ENCODE results near the gene NLE1. TPM values are rescaled to one million over a fixed set of nuclear protein-coding genes. Genes with fewer than 3 reads are reported as not detected.

The NLE1 gene
- polyA plus RNA-seq, 1 donor: 14.1 TPM

GRCh38 chr17:35088356-35088880 lies 53.7 kb downstream of the NLE1 start:
- H3K27me3 ChIP-seq (ENCODE audit: control insufficient read depth, insufficient read depth, low read length): no peaks in the 10 kb centered on the region
- no CpG with 5 or more reads among the region's 26 CpGs for WGBS (ENCODE audit: insufficient coverage, low lambda C conversion rate)
- H3K4me1 ChIP-seq (ENCODE audit: control insufficient read depth, insufficient read depth, low read length): peaks cover 22% of the 10 kb centered on the region

GRCh38 chr17:35087731-35088355 lies 54.3 kb downstream of the NLE1 start:
- H3K4me1 ChIP-seq (ENCODE audit: control insufficient read depth, insufficient read depth, low read length): peaks cover 22% of the 10 kb centered on the region
- H3K9me3 ChIP-seq (ENCODE audit: control insufficient read depth, low read depth, low read length): no peaks in the 10 kb centered on the region
- 20% methylated on average over 1 of the region's 9 CpGs for WGBS (ENCODE audit: insufficient coverage, low lambda C conversion rate)
- no peaks in the 10 kb centered on the region for H3K27me3 ChIP-seq (ENCODE audit: control insufficient read depth, insufficient read depth, low read length)
- no peaks in the 10 kb centered on the region for H3K36me3 ChIP-seq (ENCODE audit: control insufficient read depth, insufficient read depth, low read length)
- H3K4me3 ChIP-seq (ENCODE audit: low read length): peak overlapping the region; percentile 86
- peak; percentile 90 to 97 for DNase-seq
- H3K27ac ChIP-seq (ENCODE audit: low read length): peak overlapping the region; percentile 98

More at GRCh38 chr17:35088356-35088880, 53.7 kb downstream of the NLE1 start:
- peak overlapping the region; percentile 86 for H3K4me3 ChIP-seq (ENCODE audit: low read length)
- H3K27ac ChIP-seq (ENCODE audit: low read length): peak overlapping the region; percentile 98
- no peaks in the 10 kb centered on the region for H3K36me3 ChIP-seq (ENCODE audit: control insufficient read depth, insufficient read depth, low read length)
- DNase-seq: peak in 1 of 2 donors; percentile 82
- no peaks in the 10 kb centered on the region for H3K9me3 ChIP-seq (ENCODE audit: control insufficient read depth, low read depth, low read length)

GRCh38 chr17:35086931-35087573 lies 55.1 kb downstream of the NLE1 start:
- Histone ChIP-seq H3K9me3 (ENCODE audit: control insufficient read depth, low read depth, low read length) (no peaks in the 10 kb centered on the region), H3K27ac (ENCODE audit: low read length) (peak overlapping the region; percentile 98), H3K4me3 (ENCODE audit: low read length) (peak overlapping the region; percentile 86), H3K4me1 (ENCODE audit: control insufficient read depth, insufficient read depth, low read length) (peaks cover 23% of the 10 kb centered on the region), H3K27me3 (ENCODE audit: control insufficient read depth, insufficient read depth, low read length) (no peaks in the 10 kb centered on the region), H3K36me3 (ENCODE audit: control insufficient read depth, insufficient read depth, low read length) (no peaks in the 10 kb centered on the region)
- WGBS (ENCODE audit: insufficient coverage, low lambda C conversion rate): no CpG with 5 or more reads among the region's 8 CpGs
- DNase-seq: peak; percentile 27 to 50

- Histone ChIP-seq H3K4me3 (ENCODE audit: low read length) (no peak overlapping the region), H3K4me1 (ENCODE audit: control insufficient read depth, insufficient read depth, low read length) (peaks cover 26% of the 10 kb centered on the region), H3K36me3 (ENCODE audit: control insufficient read depth, insufficient read depth, low read length) (no peaks in the 10 kb centered on the region), H3K27ac (ENCODE audit: low read length) (peak overlapping the region; percentile 98), H3K27me3 (ENCODE audit: control insufficient read depth, insufficient read depth, low read length) (no peaks in the 10 kb centered on the region), H3K9me3 (ENCODE audit: control insufficient read depth, low read depth, low read length) (no peaks in the 10 kb centered on the region)
- no peak for DNase-seq
- WGBS (ENCODE audit: insufficient coverage, low lambda C conversion rate): no CpG with 5 or more reads among the region's 8 CpGs
Measured at GRCh38 chr17:35086164-35086563, 55.9 kb downstream of the NLE1 start.

GRCh38 chr17:35084987-35085386 lies 57.1 kb downstream of the NLE1 start:
- Histone ChIP-seq H3K4me1 (ENCODE audit: control insufficient read depth, insufficient read depth, low read length) (peaks cover 28% of the 10 kb centered on the region), H3K9me3 (ENCODE audit: control insufficient read depth, low read depth, low read length) (no peaks in the 10 kb centered on the region), H3K36me3 (ENCODE audit: control insufficient read depth, insufficient read depth, low read length) (no peaks in the 10 kb centered on the region), H3K27me3 (ENCODE audit: control insufficient read depth, insufficient read depth, low read length) (no peaks in the 10 kb centered on the region), H3K4me3 (ENCODE audit: low read length) (no peak overlapping the region), H3K27ac (ENCODE audit: low read length) (no peak overlapping the region)
- DNase-seq: peak in 1 of 2 donors; percentile 39
- WGBS (ENCODE audit: insufficient coverage, low lambda C conversion rate): no CpG with 5 or more reads among the region's 2 CpGs

- peak in 1 of 2 donors; percentile 27 for DNase-seq
- H3K27ac ChIP-seq (ENCODE audit: low read length): no peak overlapping the region
Measured at GRCh38 chr17:35083071-35083470, 59.0 kb downstream of the NLE1 start.

GRCh38 chr17:35082073-35082657 lies 59.9 kb downstream of the NLE1 start:
- Histone ChIP-seq H3K36me3 (ENCODE audit: control insufficient read depth, insufficient read depth, low read length) (no peaks in the 10 kb centered on the region), H3K4me3 (ENCODE audit: low read length) (no peak overlapping the region), H3K4me1 (ENCODE audit: control insufficient read depth, insufficient read depth, low read length) (peaks cover 36% of the 10 kb centered on the region), H3K9me3 (ENCODE audit: control insufficient read depth, low read depth, low read length) (no peaks in the 10 kb centered on the region), H3K27ac (ENCODE audit: low read length) (no peak overlapping the region), H3K27me3 (ENCODE audit: control insufficient read depth, insufficient read depth, low read length) (no peaks in the 10 kb centered on the region)
- WGBS (ENCODE audit: insufficient coverage, low lambda C conversion rate): 45% methylated on average over 2 of the region's 3 CpGs
- DNase-seq: no peak

More at GRCh38 chr17:35083071-35083470, 59.0 kb downstream of the NLE1 start:
- peaks cover 37% of the 10 kb centered on the region for H3K4me1 ChIP-seq (ENCODE audit: control insufficient read depth, insufficient read depth, low read length)
- no peaks in the 10 kb centered on the region for H3K36me3 ChIP-seq (ENCODE audit: control insufficient read depth, insufficient read depth, low read length)
- 33% methylated on average over 2 of the region's 2 CpGs for WGBS (ENCODE audit: insufficient coverage, low lambda C conversion rate)
- no peaks in the 10 kb centered on the region for H3K27me3 ChIP-seq (ENCODE audit: control insufficient read depth, insufficient read depth, low read length)
- no peaks in the 10 kb centered on the region for H3K9me3 ChIP-seq (ENCODE audit: control insufficient read depth, low read depth, low read length)
- no peak overlapping the region for H3K4me3 ChIP-seq (ENCODE audit: low read length)

GRCh38 chr17:35081638-35082037 lies 60.5 kb downstream of the NLE1 start:
- H3K27ac ChIP-seq (ENCODE audit: low read length): no peak overlapping the region
- H3K27me3 ChIP-seq (ENCODE audit: control insufficient read depth, insufficient read depth, low read length): no peaks in the 10 kb centered on the region
- DNase-seq: no peak
- no peak overlapping the region for H3K4me3 ChIP-seq (ENCODE audit: low read length)
- H3K36me3 ChIP-seq (ENCODE audit: control insufficient read depth, insufficient read depth, low read length): no peaks in the 10 kb centered on the region
- H3K4me1 ChIP-seq (ENCODE audit: control insufficient read depth, insufficient read depth, low read length): peaks cover 31% of the 10 kb centered on the region
- no peaks in the 10 kb centered on the region for H3K9me3 ChIP-seq (ENCODE audit: control insufficient read depth, low read depth, low read length)
- WGBS (ENCODE audit: insufficient coverage, low lambda C conversion rate): no CpG with 5 or more reads among the region's 1 CpG

GRCh38 chr17:35080536-35080935 lies 61.6 kb downstream of the NLE1 start:
- Histone ChIP-seq H3K36me3 (ENCODE audit: control insufficient read depth, insufficient read depth, low read length) (no peaks in the 10 kb centered on the region), H3K9me3 (ENCODE audit: control insufficient read depth, low read depth, low read length) (no peaks in the 10 kb centered on the region), H3K27ac (ENCODE audit: low read length) (no peak overlapping the region), H3K4me3 (ENCODE audit: low read length) (no peak overlapping the region), H3K4me1 (ENCODE audit: control insufficient read depth, insufficient read depth, low read length) (peaks cover 21% of the 10 kb centered on the region), H3K27me3 (ENCODE audit: control insufficient read depth, insufficient read depth, low read length) (no peaks in the 10 kb centered on the region)
- 40% methylated on average over 1 of the region's 1 CpG for WGBS (ENCODE audit: insufficient coverage, low lambda C conversion rate)
- no peak for DNase-seq

- H3K27ac ChIP-seq (ENCODE audit: low read length): peak overlapping the region; percentile 48
- H3K4me3 ChIP-seq (ENCODE audit: low read length): no peak overlapping the region
- peak; percentile 61 to 77 for DNase-seq
- 100% methylated on average over 1 of the region's 1 CpG for WGBS (ENCODE audit: insufficient coverage, low lambda C conversion rate)
- peaks cover 15% of the 10 kb centered on the region for H3K4me1 ChIP-seq (ENCODE audit: control insufficient read depth, insufficient read depth, low read length)
- no peaks in the 10 kb centered on the region for H3K9me3 ChIP-seq (ENCODE audit: control insufficient read depth, low read depth, low read length)
- no peaks in the 10 kb centered on the region for H3K27me3 ChIP-seq (ENCODE audit: control insufficient read depth, insufficient read depth, low read length)
- no peaks in the 10 kb centered on the region for H3K36me3 ChIP-seq (ENCODE audit: control insufficient read depth, insufficient read depth, low read length)
Measured at GRCh38 chr17:35079547-35080423, 62.3 kb downstream of the NLE1 start.

Data from large intestine (tissue), 3 donors.